A673 (cell line): ENCODE results near the gene SERGEF.

ENCODE experiments used
- EZH2 ChIP-seq: fragments of 200-600 bp; sonication (generic); IDR thresholded peaks from 2 replicates; pipeline ENCODE4 v1.6.1; 2017; ENCODE audit warnings: borderline replicate concordance, low read depth, mild to moderate bottlenecking, mixed read lengths, antibody characterized with exemption, low read length; ENCODE audit not compliant: poor library complexity, severe bottlenecking
- TF ChIP-seq, protein P1 (sequence below): fragments of 300-800, 200-600 bp; sonication (generic); conservative IDR thresholded peaks from 2 replicates; pipeline ENCODE4 v1.5.1; 2017; ENCODE audit warnings: low read depth, mild to moderate bottlenecking, antibody characterized with exemption, low read length, moderate library complexity, mixed read lengths

DNA sequence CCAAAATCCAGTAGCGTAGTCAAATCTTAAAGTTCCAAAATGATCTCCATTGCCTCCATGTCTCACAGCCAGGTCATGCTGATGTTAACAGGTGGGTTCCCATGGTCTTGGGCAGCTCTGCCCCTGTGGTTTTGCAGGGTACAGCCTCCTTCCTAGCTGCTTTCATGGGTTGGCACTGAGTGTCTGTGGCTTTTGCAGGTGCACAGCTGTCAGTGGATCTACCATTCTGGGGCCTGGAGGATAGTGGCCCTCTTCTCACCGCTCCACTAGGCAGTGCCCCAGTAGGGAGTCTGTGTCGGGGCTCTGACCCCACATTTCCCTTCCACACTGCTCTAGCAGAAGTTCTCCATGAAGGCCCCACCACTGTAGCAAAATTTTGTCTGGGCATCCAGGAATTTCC, 145.5 kb downstream of the SERGEF start:
- TF ChIP-seq, protein P1, sequence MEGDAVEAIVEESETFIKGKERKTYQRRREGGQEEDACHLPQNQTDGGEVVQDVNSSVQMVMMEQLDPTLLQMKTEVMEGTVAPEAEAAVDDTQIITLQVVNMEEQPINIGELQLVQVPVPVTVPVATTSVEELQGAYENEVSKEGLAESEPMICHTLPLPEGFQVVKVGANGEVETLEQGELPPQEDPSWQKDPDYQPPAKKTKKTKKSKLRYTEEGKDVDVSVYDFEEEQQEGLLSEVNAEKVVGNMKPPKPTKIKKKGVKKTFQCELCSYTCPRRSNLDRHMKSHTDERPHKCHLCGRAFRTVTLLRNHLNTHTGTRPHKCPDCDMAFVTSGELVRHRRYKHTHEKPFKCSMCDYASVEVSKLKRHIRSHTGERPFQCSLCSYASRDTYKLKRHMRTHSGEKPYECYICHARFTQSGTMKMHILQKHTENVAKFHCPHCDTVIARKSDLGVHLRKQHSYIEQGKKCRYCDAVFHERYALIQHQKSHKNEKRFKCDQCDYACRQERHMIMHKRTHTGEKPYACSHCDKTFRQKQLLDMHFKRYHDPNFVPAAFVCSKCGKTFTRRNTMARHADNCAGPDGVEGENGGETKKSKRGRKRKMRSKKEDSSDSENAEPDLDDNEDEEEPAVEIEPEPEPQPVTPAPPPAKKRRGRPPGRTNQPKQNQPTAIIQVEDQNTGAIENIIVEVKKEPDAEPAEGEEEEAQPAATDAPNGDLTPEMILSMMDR: no peak
- TF ChIP-seq EZH2: no peak
